HG03095 (cell line): ENCODE results near the gene CTNS.

ENCODE experiments used
- ATAC-seq: cut with Tn5 transposase; IDR thresholded peaks from one replicate; pipeline ENCODE4 v1.9.1; 2021; ENCODE audit warnings: moderate library complexity; ENCODE audit not compliant: unreplicated experiment

Gene CTNS

DNA sequence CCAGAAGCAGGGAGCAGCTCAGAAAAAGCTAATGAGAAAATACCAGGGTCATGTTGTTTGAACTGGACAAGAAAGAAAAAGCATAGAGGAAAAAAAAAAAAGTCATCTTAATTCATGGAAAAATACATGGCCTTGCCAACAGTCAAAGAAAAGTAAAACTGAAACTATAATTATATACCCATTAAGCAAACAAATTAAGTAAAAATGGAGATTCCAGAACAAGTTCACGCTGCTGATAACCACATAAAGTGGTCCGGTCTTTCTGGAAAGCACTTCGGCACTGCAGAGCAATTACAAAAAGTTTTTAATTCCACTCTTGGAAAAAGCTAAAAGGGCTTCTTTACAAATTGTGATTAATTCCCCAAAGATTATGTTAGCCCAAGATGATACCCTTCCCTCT, 71.8 kb downstream of the CTNS start:
- no peak for ATAC-seq

DNA sequence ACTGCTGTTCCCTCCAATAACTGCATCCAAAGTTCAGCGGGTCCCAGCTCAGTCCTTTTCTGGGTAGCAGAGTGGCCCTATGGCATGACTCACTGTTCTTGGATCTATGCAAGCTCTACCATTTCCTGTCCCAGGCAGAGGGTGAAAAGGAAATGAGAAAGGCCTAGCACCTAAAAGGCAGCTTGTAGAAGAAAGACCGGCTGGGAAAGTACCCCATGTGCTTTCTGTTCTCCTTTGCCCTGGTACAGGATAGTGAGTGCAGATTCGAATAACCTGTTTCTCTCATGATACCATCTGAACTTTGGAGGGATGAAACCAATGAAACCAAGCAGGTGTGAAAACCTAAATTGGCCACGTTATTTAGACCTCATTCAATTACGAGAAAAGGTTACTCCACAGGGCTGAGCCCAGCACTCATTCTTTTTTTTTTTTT, 74.4 kb downstream of the CTNS start:
- peak; percentile 84 for ATAC-seq
